Measurements from ENCODE around the gene FAM98A. TPM values are rescaled to one million over a fixed set of nuclear protein-coding genes. Genes with fewer than 3 reads are reported as not detected.

The FAM98A gene
- total RNA-seq, 2 donors from 2014 or later: 38.8 to 46.7 TPM

- Histone ChIP-seq H3K9me3 (ENCODE audit: control insufficient read depth, low read length) (no peaks in the 10 kb centered on the region), H3K27me3 (ENCODE audit: control insufficient read depth, insufficient read depth, low read length, poor library complexity, severe bottlenecking) (no peaks in the 10 kb centered on the region), H3K4me3 (ENCODE audit: low read length) (no peak overlapping the region), H3K27ac (ENCODE audit: low read depth, low read length) (no peak overlapping the region), H3K4me1 (ENCODE audit: control insufficient read depth, insufficient read depth, low read length) (no peaks in the 10 kb centered on the region), H3K9ac (ENCODE audit: extremely low read depth, low read length, poor library complexity, severe bottlenecking) (no peak overlapping the region), H3K36me3 (ENCODE audit: control insufficient read depth, insufficient read depth, low read length) (no peaks in the 10 kb centered on the region)
- peaks cover 16% of the 10 kb centered on the region for H3K4me1 Mint-ChIP-seq
- TF ChIP-seq, protein P1, sequence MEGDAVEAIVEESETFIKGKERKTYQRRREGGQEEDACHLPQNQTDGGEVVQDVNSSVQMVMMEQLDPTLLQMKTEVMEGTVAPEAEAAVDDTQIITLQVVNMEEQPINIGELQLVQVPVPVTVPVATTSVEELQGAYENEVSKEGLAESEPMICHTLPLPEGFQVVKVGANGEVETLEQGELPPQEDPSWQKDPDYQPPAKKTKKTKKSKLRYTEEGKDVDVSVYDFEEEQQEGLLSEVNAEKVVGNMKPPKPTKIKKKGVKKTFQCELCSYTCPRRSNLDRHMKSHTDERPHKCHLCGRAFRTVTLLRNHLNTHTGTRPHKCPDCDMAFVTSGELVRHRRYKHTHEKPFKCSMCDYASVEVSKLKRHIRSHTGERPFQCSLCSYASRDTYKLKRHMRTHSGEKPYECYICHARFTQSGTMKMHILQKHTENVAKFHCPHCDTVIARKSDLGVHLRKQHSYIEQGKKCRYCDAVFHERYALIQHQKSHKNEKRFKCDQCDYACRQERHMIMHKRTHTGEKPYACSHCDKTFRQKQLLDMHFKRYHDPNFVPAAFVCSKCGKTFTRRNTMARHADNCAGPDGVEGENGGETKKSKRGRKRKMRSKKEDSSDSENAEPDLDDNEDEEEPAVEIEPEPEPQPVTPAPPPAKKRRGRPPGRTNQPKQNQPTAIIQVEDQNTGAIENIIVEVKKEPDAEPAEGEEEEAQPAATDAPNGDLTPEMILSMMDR (conservative IDR thresholded peaks at IDR 0.05): no peak
- 69% methylated on average over 3 of the region's 3 CpGs; no CpG with 5 or more reads in 1 of the 2 experiments for WGBS, 2 experiments (ENCODE audit: insufficient coverage in 1 of 2, insufficient read length in 1 of 2)
- no peaks in the 10 kb centered on the region for H3K27me3 Mint-ChIP-seq (ENCODE audit: insufficient read depth)
- DNase-seq: no peak
- no peak overlapping the region for H3K4me3 Mint-ChIP-seq
- peak overlapping the region; percentile 62 for H3K27ac Mint-ChIP-seq
- H3K36me3 Mint-ChIP-seq (ENCODE audit: low read depth): peaks cover 10% of the 10 kb centered on the region
- peaks cover 4% of the 10 kb centered on the region for H3K9me3 Mint-ChIP-seq
Observed at GRCh38 chr2:33603416-33603815, 4.3 kb upstream of the FAM98A start.

- Histone ChIP-seq H3K9ac (ENCODE audit: extremely low read depth, low read length, poor library complexity, severe bottlenecking) (no peak overlapping the region), H3K9me3 (ENCODE audit: control insufficient read depth, low read length) (no peaks in the 10 kb centered on the region), H3K36me3 (ENCODE audit: control insufficient read depth, insufficient read depth, low read length) (no peaks in the 10 kb centered on the region), H3K27me3 (ENCODE audit: control insufficient read depth, insufficient read depth, low read length, poor library complexity, severe bottlenecking) (no peaks in the 10 kb centered on the region), H3K27ac (ENCODE audit: low read depth, low read length) (no peak overlapping the region), H3K4me1 (ENCODE audit: control insufficient read depth, insufficient read depth, low read length) (no peaks in the 10 kb centered on the region), H3K4me3 (ENCODE audit: low read length) (no peak overlapping the region)
- DNase-seq: no peak
- Mint-ChIP-seq H3K36me3 (ENCODE audit: low read depth) (peaks cover 10% of the 10 kb centered on the region), H3K9me3 (peaks cover 4% of the 10 kb centered on the region), H3K27ac (no peak overlapping the region), H3K4me1 (peaks cover 21% of the 10 kb centered on the region), H3K4me3 (no peak overlapping the region), H3K27me3 (ENCODE audit: insufficient read depth) (no peaks in the 10 kb centered on the region)
- 83 to 91% methylated on average over 2 to 6 of the region's 6 CpGs for WGBS, 2 experiments (ENCODE audit: insufficient coverage in 1 of 2, insufficient read length in 1 of 2)
- TF ChIP-seq, protein P1 (conservative IDR thresholded peaks at IDR 0.05): no peak
Observed at GRCh38 chr2:33602201-33602830, 3.2 kb upstream of the FAM98A start.

DNA sequence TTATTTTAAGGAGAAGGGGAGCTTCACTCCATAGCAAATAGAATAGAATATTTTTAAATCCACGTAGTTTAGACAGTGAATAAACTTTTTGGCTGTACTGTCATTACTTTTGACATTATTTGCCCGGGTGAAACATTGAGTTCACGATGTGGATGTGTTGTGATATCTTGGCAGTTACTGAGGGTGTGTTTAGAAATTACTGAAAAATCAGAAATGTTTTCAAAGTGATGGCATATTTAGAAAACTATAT is 769 bp upstream of the FAM98A start:
- Mint-ChIP-seq H3K27ac (peak overlapping the region; percentile 98), H3K36me3 (ENCODE audit: low read depth) (peaks cover 6% of the 10 kb centered on the region), H3K27me3 (ENCODE audit: insufficient read depth) (no peaks in the 10 kb centered on the region), H3K4me1 (peaks cover 16% of the 10 kb centered on the region), H3K4me3 (peak overlapping the region; percentile 87), H3K9me3 (no peaks in the 10 kb centered on the region)
- no peaks in the 10 kb centered on the region for H3K9me3 ChIP-seq (ENCODE audit: control insufficient read depth, low read length)
- no peak overlapping the region for H3K27ac ChIP-seq (ENCODE audit: low read depth, low read length)
- H3K27me3 ChIP-seq (ENCODE audit: control insufficient read depth, insufficient read depth, low read length, poor library complexity, severe bottlenecking): no peaks in the 10 kb centered on the region
- no peaks in the 10 kb centered on the region for H3K4me1 ChIP-seq (ENCODE audit: control insufficient read depth, insufficient read depth, low read length)
- 48 to 50% methylated on average over 3 of the region's 3 CpGs for WGBS, 2 experiments (ENCODE audit: insufficient coverage in 1 of 2, insufficient read length in 1 of 2)
- peaks cover 2% of the 10 kb centered on the region for H3K36me3 ChIP-seq (ENCODE audit: control insufficient read depth, insufficient read depth, low read length)
- peak overlapping the region; percentile 78 for H3K9ac ChIP-seq (ENCODE audit: extremely low read depth, low read length, poor library complexity, severe bottlenecking)
- no peak for DNase-seq
- TF ChIP-seq, protein P1 (conservative IDR thresholded peaks at IDR 0.05): no peak
- peak overlapping the region; percentile 91 for H3K4me3 ChIP-seq (ENCODE audit: low read length)

Data from endodermal cell (in vitro differentiated cells).